Stimulated activated CD8-positive, alpha-beta memory T cell treated with anti-CD3 and anti-CD28 coated beads, Interleukin-4, amount 100 ng/mL, for 48 hours (primary cell): ENCODE measurements around the gene MTMR4.
"Not testable (repeated sequence)": the region's sequence is repeated elsewhere in the genome, so short reads cannot be mapped to it uniquely, and the experiment has no call there.

Experiments used
- DNase-seq: peaks from one replicate; pipeline ENCODE4 v3.0.0-alpha.2; 2020

The MTMR4 gene

GRCh38 chr17:58521680-58522079 is 7.2 kb upstream of the MTMR4 start:
- DNase-seq, result no peak

- DNase-seq, result no peak
Measured at GRCh38 chr17:58520843-58521430, 6.5 kb upstream of the MTMR4 start.

- DNase-seq, result peak; percentile 99
Measured at GRCh38 chr17:58517928-58518609, 3.6 kb upstream of the MTMR4 start.

- no peak for DNase-seq
Measured at GRCh38 chr17:58517378-58517927, 3.0 kb upstream of the MTMR4 start.

GRCh38 chr17:58516644-58517377 is 2.4 kb upstream of the MTMR4 start:
- no peak for DNase-seq

- DNase-seq, result no peak
Measured at GRCh38 chr17:58515286-58515685, 848 bp upstream of the MTMR4 start.

GRCh38 chr17:58514770-58515157 is 326 bp upstream of the MTMR4 start:
- DNase-seq, result no peak

- DNase-seq, result peak; percentile 45
Measured at GRCh38 chr17:58513267-58513964, 1.0 kb downstream of the MTMR4 start.

- DNase-seq, result no peak
Measured at GRCh38 chr17:58510075-58510474, 4.4 kb downstream of the MTMR4 start.

GRCh38 chr17:58508341-58509067 is 5.9 kb downstream of the MTMR4 start:
- DNase-seq, result no peak

GRCh38 chr17:58507123-58507634 is 7.3 kb downstream of the MTMR4 start:
- no peak for DNase-seq

- DNase-seq, result no peak
Measured at GRCh38 chr17:58506354-58507080, 7.9 kb downstream of the MTMR4 start.

GRCh38 chr17:58504826-58505351 is 9.5 kb downstream of the MTMR4 start:
- DNase-seq, result no peak

- DNase-seq, result no peak
Measured at GRCh38 chr17:58503866-58504265, 10.6 kb downstream of the MTMR4 start.

GRCh38 chr17:58503134-58503533 is 11.3 kb downstream of the MTMR4 start:
- not testable (repeated sequence) for DNase-seq

GRCh38 chr17:58501451-58501850 is 13.0 kb downstream of the MTMR4 start:
- DNase-seq, result no peak

GRCh38 chr17:58498177-58498828 is 16.1 kb downstream of the MTMR4 start:
- DNase-seq, result no peak

GRCh38 chr17:58493506-58493905 is 20.9 kb downstream of the MTMR4 start:
- no peak for DNase-seq

GRCh38 chr17:58492238-58493121 is 22.0 kb downstream of the MTMR4 start:
- no peak for DNase-seq
